Fibroblast of lung (primary cell): Measurements from ENCODE around the gene DDX28.

Experiments used
- CTCF ChIP-seq, 2 donors: IDR thresholded peaks in 1 of 2; conservative IDR thresholded peaks in 1 of 2; 1 replicate in 1 of 2; 2 replicates in 1 of 2; pipeline ENCODE4 v1.5.1; 2011 to 2012; ENCODE audit warnings: low read length in 2 of 2, control low read depth in 1 of 2, inconsistent platforms in 1 of 2, low read depth in 1 of 2, mild to moderate bottlenecking in 1 of 2
- EZH2 ChIP-seq: IDR thresholded peaks from 2 replicates; pipeline ENCODE4 v1.5.1; 2012; ENCODE audit warnings: low read length, control low read depth, mild to moderate bottlenecking; ENCODE audit errors: missing control alignments

GRCh38 chr16:67992661-67993206 is 30.3 kb downstream of the DDX28 start:
- TF ChIP-seq CTCF (conservative IDR thresholded peaks at IDR 0.05 in 1 of 2, IDR thresholded peaks at IDR 0.05 in 1 of 2; ENCODE audit: low read depth in 1 of 2, low read length in 2 of 2) (no peak), EZH2 (no peak)
